GM12872 (cell line): ENCODE measurements around the gene ZNF597.

ENCODE experiments used
- TF ChIP-seq, protein P1 (sequence below): IDR thresholded peaks from 3 replicates; pipeline ENCODE4 v1.5.1; 2011; ENCODE audit warnings: low read depth, mild to moderate bottlenecking, low read length, moderate library complexity; ENCODE audit not compliant: insufficient read depth

ZNF597 gene

DNA sequence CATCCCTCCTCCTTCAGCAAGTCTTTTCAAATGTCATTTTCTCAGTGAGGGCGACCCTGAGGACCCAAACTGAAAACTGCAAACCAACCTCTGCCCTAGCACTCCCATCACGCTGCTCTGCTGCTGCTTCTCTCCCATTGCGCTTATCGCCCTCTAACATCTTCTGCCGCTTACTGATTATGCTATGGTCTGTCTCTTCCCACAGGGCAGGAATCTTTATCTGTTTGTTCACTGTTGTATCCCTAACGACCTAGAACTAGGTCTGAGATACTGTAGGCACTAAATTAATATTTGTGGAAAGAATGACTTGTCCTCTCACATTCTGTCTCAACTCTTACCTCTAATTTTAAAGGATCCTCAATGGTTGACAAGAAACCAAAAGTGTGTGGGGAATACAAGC, 55.0 kb downstream of the ZNF597 start:
- TF ChIP-seq, protein P1, sequence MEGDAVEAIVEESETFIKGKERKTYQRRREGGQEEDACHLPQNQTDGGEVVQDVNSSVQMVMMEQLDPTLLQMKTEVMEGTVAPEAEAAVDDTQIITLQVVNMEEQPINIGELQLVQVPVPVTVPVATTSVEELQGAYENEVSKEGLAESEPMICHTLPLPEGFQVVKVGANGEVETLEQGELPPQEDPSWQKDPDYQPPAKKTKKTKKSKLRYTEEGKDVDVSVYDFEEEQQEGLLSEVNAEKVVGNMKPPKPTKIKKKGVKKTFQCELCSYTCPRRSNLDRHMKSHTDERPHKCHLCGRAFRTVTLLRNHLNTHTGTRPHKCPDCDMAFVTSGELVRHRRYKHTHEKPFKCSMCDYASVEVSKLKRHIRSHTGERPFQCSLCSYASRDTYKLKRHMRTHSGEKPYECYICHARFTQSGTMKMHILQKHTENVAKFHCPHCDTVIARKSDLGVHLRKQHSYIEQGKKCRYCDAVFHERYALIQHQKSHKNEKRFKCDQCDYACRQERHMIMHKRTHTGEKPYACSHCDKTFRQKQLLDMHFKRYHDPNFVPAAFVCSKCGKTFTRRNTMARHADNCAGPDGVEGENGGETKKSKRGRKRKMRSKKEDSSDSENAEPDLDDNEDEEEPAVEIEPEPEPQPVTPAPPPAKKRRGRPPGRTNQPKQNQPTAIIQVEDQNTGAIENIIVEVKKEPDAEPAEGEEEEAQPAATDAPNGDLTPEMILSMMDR, result no peak

DNA sequence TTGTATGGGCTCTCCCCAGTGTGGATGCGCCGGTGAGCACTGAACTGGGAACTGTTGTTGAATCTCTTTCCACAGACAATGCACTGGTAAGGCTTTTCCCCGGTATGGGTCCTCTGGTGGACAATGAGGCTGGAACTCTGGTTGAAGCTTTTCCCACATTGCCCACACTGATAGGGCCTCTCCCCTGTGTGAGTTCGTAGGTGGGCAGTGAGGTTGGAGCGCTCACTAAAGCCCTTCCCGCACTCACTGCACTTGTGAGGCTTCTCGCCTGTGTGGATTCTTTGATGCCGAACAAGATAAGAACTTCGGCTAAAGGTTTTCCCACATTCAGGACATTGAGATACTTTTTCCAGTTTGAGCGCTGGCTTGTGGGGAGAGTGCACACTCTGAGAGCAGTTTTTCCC, 60.3 kb downstream of the ZNF597 start:
- TF ChIP-seq, protein P1, result no peak
